A549 (cell line): Measurements from ENCODE around the gene SPP2. TPM values are rescaled to one million over a fixed set of nuclear protein-coding genes. Genes with fewer than 3 reads are reported as not detected.
A peak's percentile ranks its signal among the peaks of the same experiment; 100 is the strongest.

Experiments
- ATAC-seq, 2 experiments: fragments of 200-7000 bp in 1 of 2; fragments of >200 bp in 1 of 2; cut with Nextera tagmentation in 1 of 2; cut with Tn5 transposase in 1 of 2; 3 replicates each; pipeline versions ENCODE4 v1.8.0 to v1.9.1; 2018 to 2020; ENCODE audit warnings: mild to moderate bottlenecking in 1 of 2, moderate library complexity in 1 of 2
- CTCF ChIA-PET: fragments of 300-600 bp; sonication (Branson Sonifier 250); formaldehyde crosslinking; extraction: SDS; loops from one replicate; lab custom pipeline; 2021; ENCODE audit warnings: antibody characterized with exemption, inconsistent platforms; lab: Yijun Ruan, JAX
- POLR2A ChIA-PET: fragments of 350-600 bp; formaldehyde crosslinking; extraction: SDS; loops from one replicate; lab custom pipeline; 2021; ENCODE audit warnings: antibody characterized with exemption, inconsistent platforms; lab: Yijun Ruan, JAX
- DNase-seq, 2 experiments: peaks; one replicate each; pipeline versions ENCODE4 v3.0.0 to v3.0.0-alpha.2; 2011 to 2016; ENCODE audit warnings: low read depth in 1 of 2, low spot score in 1 of 2
- FAIRE-seq: peaks from 2 replicates; lab custom pipeline; 2011; peaks lifted over from hg19 to GRCh38; lab: Jason Lieb, UNC
- H3K27ac ChIP-seq, 2 experiments: fragments of >200 bp; sonication (Bioruptor Twin); formaldehyde crosslinking; 3 replicates each; pipeline ENCODE4 v1.5.1; 2016 to 2017
- H3K4me1 ChIP-seq: fragments of >200 bp; sonication (Bioruptor Twin); formaldehyde crosslinking; 3 replicates; pipeline ENCODE4 v1.6.1; 2016
- H3K4me2 ChIP-seq: fragments of >200 bp; sonication (Bioruptor Twin); formaldehyde crosslinking; 3 replicates; pipeline ENCODE4 v1.6.1; 2016
- H3K4me3 ChIP-seq: fragments of >200 bp; sonication (Bioruptor Twin); formaldehyde crosslinking; 3 replicates; pipeline ENCODE4 v1.5.1; 2016
- H3K9me3 ChIP-seq: fragments of >200 bp; sonication (Bioruptor Twin); formaldehyde crosslinking; 3 replicates; pipeline ENCODE4 v1.6.1; 2016
- CHD2 ChIP-seq: fragments of 150-350 bp; IDR thresholded peaks from 2 replicates; pipeline ENCODE4 v1.6.1; 2014; ENCODE audit warnings: low read length; ENCODE audit not compliant: partially characterized antibody
- CTCF ChIP-seq: fragments of >200 bp; sonication (Bioruptor Twin); formaldehyde crosslinking; IDR thresholded peaks from 3 replicates; pipeline ENCODE4 v1.5.1; 2016
- EHMT2 ChIP-seq: fragments of 200-600 bp; sonication (generic); IDR thresholded peaks from 2 replicates; pipeline ENCODE4 v1.6.1; 2016; ENCODE audit warnings: antibody characterized with exemption, low read depth, mild to moderate bottlenecking, moderate library complexity
- ESRRA ChIP-seq: fragments of 150-350 bp; IDR thresholded peaks from 2 replicates; pipeline ENCODE4 v1.6.1; 2014; ENCODE audit warnings: mild to moderate bottlenecking, low read length, borderline replicate concordance
- FOSL2 ChIP-seq, 2 experiments: fragments of 450-650 bp in 1 of 2; fragments of >200 bp in 1 of 2; sonication (Bioruptor Twin) in 1 of 2; formaldehyde crosslinking; IDR thresholded peaks; 2 replicates each; pipeline versions ENCODE4 v1.5.0 to v1.6.1; 2016 to 2020; ENCODE audit warnings: mild to moderate bottlenecking in 1 of 2, moderate library complexity in 1 of 2
- GATA3 ChIP-seq: IDR thresholded peaks from 2 replicates; pipeline ENCODE4 v1.6.1; 2012; ENCODE audit warnings: borderline replicate concordance
- HEYL ChIP-seq: fragments of 250-450 bp; sonication (Bioruptor Pico); IDR thresholded peaks from 2 replicates; pipeline ENCODE4 v1.8.0; 2021; ENCODE audit warnings: mild to moderate bottlenecking, moderate library complexity
- HOXB13 ChIP-seq: fragments of 250-450 bp; sonication (Bioruptor Pico); IDR thresholded peaks from 2 replicates; pipeline ENCODE4 v1.5.0; 2020; ENCODE audit warnings: low read depth, mild to moderate bottlenecking, moderate library complexity
- JUN ChIP-seq, 2 experiments: fragments of >200 bp; sonication (Bioruptor Twin); formaldehyde crosslinking; IDR thresholded peaks; 2 replicates in 1 of 2; 3 replicates in 1 of 2; pipeline ENCODE4 v1.6.1; 2016 to 2017
- KDM1A ChIP-seq: fragments of 200-600 bp; sonication (generic); IDR thresholded peaks from 2 replicates; pipeline ENCODE4 v1.6.1; 2016; ENCODE audit warnings: low read depth, mild to moderate bottlenecking
- MAX ChIP-seq: IDR thresholded peaks from 2 replicates; pipeline ENCODE4 v1.6.1; 2012
- MYC ChIP-seq: IDR thresholded peaks from 2 replicates; pipeline ENCODE4 v1.6.1; 2012; ENCODE audit warnings: mild to moderate bottlenecking, inconsistent platforms, low read length, improper control_type of control experiment, borderline replicate concordance
- NFE2L2 ChIP-seq: fragments of 150-350 bp; conservative IDR thresholded peaks from 2 replicates; pipeline ENCODE4 v1.6.1; 2014; ENCODE audit warnings: low read length
- NPAS2 ChIP-seq: fragments of 250-450 bp; sonication (Bioruptor Pico); IDR thresholded peaks from 2 replicates; pipeline ENCODE4 v1.8.0; 2022; ENCODE audit warnings: mild to moderate bottlenecking, moderate library complexity, borderline replicate concordance
- NR3C1 ChIP-seq: fragments of >200 bp; sonication (Bioruptor Twin); formaldehyde crosslinking; IDR thresholded peaks from 3 replicates; pipeline ENCODE4 v1.6.1; 2017
- REST ChIP-seq: fragments of 200-600 bp; sonication (generic); IDR thresholded peaks from 2 replicates; pipeline ENCODE4 v1.6.1; 2016; ENCODE audit warnings: antibody characterized with exemption, mild to moderate bottlenecking, moderate library complexity
- RFX5 ChIP-seq: fragments of 450-650 bp; IDR thresholded peaks from 2 replicates; pipeline ENCODE4 v1.7.1; 2014; ENCODE audit warnings: antibody characterized with exemption, mild to moderate bottlenecking, moderate library complexity
- RNF2 ChIP-seq: fragments of 200-600 bp; sonication (generic); IDR thresholded peaks from 2 replicates; pipeline ENCODE4 v1.6.1; 2016; ENCODE audit warnings: low read depth, mild to moderate bottlenecking, antibody characterized with exemption, moderate library complexity, borderline replicate concordance
- SREBF2 ChIP-seq: fragments of 450-650 bp; IDR thresholded peaks from 2 replicates; pipeline ENCODE4 v1.6.1; 2014; ENCODE audit warnings: mild to moderate bottlenecking, moderate library complexity
- ZSCAN20 ChIP-seq: fragments of 250-450 bp; sonication (Bioruptor Pico); IDR thresholded peaks from 2 replicates; pipeline ENCODE4 v1.8.0; 2022; ENCODE audit warnings: mild to moderate bottlenecking, moderate library complexity
- WGBS: methylation state at CpG from one replicate; pipeline ENCODE4 v1.1.6; 2017; ENCODE audit errors: missing lambda C conversion rate; 5-methylcytosine and 5-hydroxymethylcytosine counted together
- polyA plus RNA-seq, 4 experiments: library from polyadenylated mRNA; depleted of rRNA in 3 of 4; stranded (reverse); fragments of >200 nt; fragmentation: RNase III in 1 of 4; extraction: RNeasy Plus Mini Kit Qiagen cat#74134 plus additional on column Dnase treatment in 1 of 4; gene quantifications; 2 replicates in 3 of 4; 3 replicates in 1 of 4; pipeline ENCODE4 v1.2.3, GENCODE V29; 2011 to 2017

The SPP2 gene
- polyA plus RNA-seq, 2 of the 4 experiments (the other 2 are of a cell fraction), result not detected

GRCh38 chr2:234083572-234084348 lies 33.3 kb downstream of the SPP2 start:
- H3K4me3 ChIP-seq, result no peak overlapping the region
- CTCF ChIA-PET, result interaction anchor here (1.1 kb wide), 1 partner anchor 226 kb away, joined by 3 read pairs; no protein-coding TSS in a partner anchor
- peaks cover 21% of the 10 kb centered on the region for H3K4me1 ChIP-seq
- POLR2A ChIA-PET, result no interaction called here
- FAIRE-seq (no peak), DNase-seq (no peak), ATAC-seq (no peak)
- no peaks in the 10 kb centered on the region for H3K9me3 ChIP-seq
- peak overlapping the region; percentile 58 to 60; a peak in 4 of 6 replicates for H3K27ac ChIP-seq
- peak overlapping the region; percentile 65; the same call in 1 of the 3 replicates for H3K4me2 ChIP-seq
- WGBS, result 85% methylated on average over 7 of the region's 7 CpGs
- TF ChIP-seq CTCF (no peak), SREBF2 (no peak)
- TF ChIP-seq, all 56 proteins: peak for 0

- ChIA-PET POLR2A (interaction anchor here (0.6 kb wide), 1 partner anchor 47 kb away, joined by 3 read pairs; no protein-coding TSS in a partner anchor), CTCF (interaction anchor here (1.2 to 1.6 kb wide), 5 partner anchors 9 to 93 kb away, joined by 3 to 7 read pairs (median 3); no protein-coding TSS in a partner anchor)
- ATAC-seq, result peak in 1 of 2 experiments; percentile 63; a peak in 3 of 6 replicates
- H3K4me1 ChIP-seq, result peaks cover 17% of the 10 kb centered on the region
- no peak overlapping the region for H3K4me3 ChIP-seq
- H3K27ac ChIP-seq, result peak overlapping the region; percentile 62 to 78
- TF ChIP-seq NPAS2, result no peak
- TF ChIP-seq CTCF, result no peak
- TF ChIP-seq GATA3, result no peak
- no peak for TF ChIP-seq HEYL
- no peak for TF ChIP-seq NR3C1
- no peak for TF ChIP-seq NFE2L2
- no peak for TF ChIP-seq RFX5
- no peak for TF ChIP-seq MYC
- TF ChIP-seq REST, result no peak
- TF ChIP-seq EHMT2, result no peak
- WGBS, result 12% methylated on average over 5 of the region's 5 CpGs
- no peaks in the 10 kb centered on the region for H3K9me3 ChIP-seq
- peak overlapping the region; percentile 68 for H3K4me2 ChIP-seq
- peak in 1 of 2 experiments; percentile 24 for DNase-seq
- FAIRE-seq, result no peak
These were observed 41.0 kb downstream of the SPP2 start for GRCh38 chr2:234091432-234091879.

GRCh38 chr2:234091883-234092282 lies 41.4 kb downstream of the SPP2 start:
- Histone ChIP-seq H3K4me1 (peaks cover 17% of the 10 kb centered on the region), H3K4me3 (no peak overlapping the region), H3K4me2 (peak overlapping the region; percentile 68), H3K9me3 (no peaks in the 10 kb centered on the region), H3K27ac (peak overlapping the region; percentile 62 to 78)
- CTCF ChIA-PET, result interaction anchor here (1.2 to 1.6 kb wide), 5 partner anchors 9 to 93 kb away, joined by 3 to 7 read pairs (median 3); no protein-coding TSS in a partner anchor
- peak in 1 of 2 experiments; percentile 48; a peak in 3 of 6 replicates for ATAC-seq
- FAIRE-seq, result no peak
- DNase-seq, result no peak
- POLR2A ChIA-PET, result interaction anchor here (0.6 kb wide), 1 partner anchor 47 kb away, joined by 3 read pairs; no protein-coding TSS in a partner anchor
- 40% methylated on average over 7 of the region's 7 CpGs for WGBS
- TF ChIP-seq CTCF (no peak), HOXB13 (no peak), JUN (IDR thresholded peaks at IDR 0.05) (no peak), ZSCAN20 (CRISPR knock-in tag) (no peak), FOSL2 (IDR thresholded peaks at IDR 0.05) (no peak), FOSL2 (CRISPR knock-in tag; IDR thresholded peaks at IDR 0.05) (no peak), KDM1A (no peak), RNF2 (no peak), CHD2 (no peak), SREBF2 (no peak), MAX (no peak), ESRRA (no peak)
